SJCRH30 (cell line): ENCODE measurements around the gene TYSND1. TPM values are rescaled to one million over a fixed set of nuclear protein-coding genes. Genes with fewer than 3 reads are reported as not detected.
"Not testable (repeated sequence)": the region's sequence is repeated elsewhere in the genome, so short reads cannot be mapped to it uniquely, and the experiment has no call there.

ENCODE experiments used
- DNase-seq, 2 experiments: peaks; one replicate each; pipeline ENCODE4 v3.0.0-alpha.2; 2015 to 2020
- H3K27ac ChIP-seq: fragments of 250-450 bp; sonication (Bioruptor Pico); 2 replicates; pipeline ENCODE4 v1.5.1; 2020; ENCODE audit warnings: mild to moderate bottlenecking, moderate library complexity
- H3K27me3 ChIP-seq: fragments of 250-450 bp; sonication (Bioruptor Pico); 2 replicates; pipeline ENCODE4 v1.5.1; 2020; ENCODE audit warnings: mild to moderate bottlenecking, moderate library complexity
- H3K36me3 ChIP-seq: fragments of 250-450 bp; sonication (Bioruptor Pico); 2 replicates; pipeline ENCODE4 v1.5.1; 2020; ENCODE audit warnings: mild to moderate bottlenecking, moderate library complexity
- H3K4me1 ChIP-seq: fragments of 250-450 bp; sonication (Bioruptor Pico); 2 replicates; pipeline ENCODE4 v1.5.1; 2020; ENCODE audit warnings: mild to moderate bottlenecking, moderate library complexity
- H3K4me3 ChIP-seq: fragments of 250-450 bp; sonication (Bioruptor Pico); 2 replicates; pipeline ENCODE4 v1.5.1; 2020; ENCODE audit warnings: mild to moderate bottlenecking, moderate library complexity
- H3K9me3 ChIP-seq: fragments of 250-450 bp; sonication (Bioruptor Pico); replicated peaks from 2 replicates; pipeline ENCODE4 v1.5.1; 2020; ENCODE audit warnings: mild to moderate bottlenecking, moderate library complexity
- total RNA-seq: library from RNA; depleted of rRNA; stranded (reverse); fragments of >200 nt; shearing (Covaris generic); gene quantifications from 2 replicates; pipeline ENCODE4 v1.2.3, GENCODE V29; 2014

Gene TYSND1
- total RNA-seq, 1 experiment from 2014 or later, result 5.8 TPM

DNA sequence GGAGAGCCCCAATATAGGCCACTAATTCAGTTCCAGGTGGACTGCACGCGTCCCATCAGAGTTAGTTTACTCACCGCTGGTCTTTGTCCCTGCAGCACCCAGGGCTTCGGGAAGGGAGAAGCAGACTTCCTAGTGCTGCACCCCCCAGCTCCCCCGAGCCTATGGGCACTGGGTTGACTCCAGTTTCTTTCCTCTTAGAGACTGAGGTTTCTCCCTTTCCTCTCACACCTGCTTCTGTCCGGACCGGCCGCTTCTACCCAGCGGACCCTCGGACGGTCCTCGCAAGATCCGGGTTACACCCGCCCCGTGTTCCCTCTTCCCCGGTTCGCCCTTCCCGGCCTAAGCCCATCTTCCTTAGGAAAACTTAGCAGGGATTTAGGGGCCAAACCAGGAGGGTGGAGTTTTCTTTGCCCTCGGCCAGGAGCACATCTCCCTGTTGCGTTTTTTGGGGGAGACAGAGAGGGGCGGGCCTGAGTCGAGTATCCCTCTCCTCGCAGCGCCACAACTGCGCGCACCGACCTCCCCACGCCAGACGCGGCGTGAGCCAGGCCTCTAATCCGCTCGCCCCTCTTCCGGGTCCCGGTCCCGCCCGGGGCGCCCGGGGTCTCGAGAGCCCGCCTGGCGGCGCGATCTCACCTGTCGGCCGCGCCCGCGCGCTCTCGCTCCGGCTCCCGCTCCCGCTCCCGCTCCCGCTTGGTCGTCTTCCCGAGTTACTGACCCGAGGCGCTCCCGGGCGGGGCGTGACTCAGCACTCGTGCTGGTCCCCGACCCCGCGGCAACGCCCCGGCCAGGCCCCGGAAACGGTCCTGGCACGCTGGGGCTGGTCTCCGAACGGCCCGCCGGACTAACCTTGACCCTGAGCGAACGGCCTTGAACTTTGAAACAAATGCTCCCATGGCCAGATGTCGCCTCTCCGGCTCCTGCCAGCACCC is 14.1 kb downstream of the TYSND1 start, which contains the start of gene AIFM2:
Gene AIFM2 (minus strand): TSS at position 728 of the 932 bp plus-strand sequence. CDS start 8,741 bp downstream, outside the sequence.
- H3K36me3 ChIP-seq, result no peaks in the 10 kb centered on the region
- H3K9me3 ChIP-seq, result no peaks in the 10 kb centered on the region
- peak within 1 kb of the TSS; percentile 45 for H3K27ac ChIP-seq
- peak; percentile 44 to 45 for DNase-seq
- peak within 1 kb of the TSS; percentile 62 for H3K4me3 ChIP-seq
- no peaks in the 10 kb centered on the region for H3K27me3 ChIP-seq
- H3K4me1 ChIP-seq, result 0 out of 2 replicates have a peak, but pooled peaks cover 2% of the 10 kb centered on the region

DNA sequence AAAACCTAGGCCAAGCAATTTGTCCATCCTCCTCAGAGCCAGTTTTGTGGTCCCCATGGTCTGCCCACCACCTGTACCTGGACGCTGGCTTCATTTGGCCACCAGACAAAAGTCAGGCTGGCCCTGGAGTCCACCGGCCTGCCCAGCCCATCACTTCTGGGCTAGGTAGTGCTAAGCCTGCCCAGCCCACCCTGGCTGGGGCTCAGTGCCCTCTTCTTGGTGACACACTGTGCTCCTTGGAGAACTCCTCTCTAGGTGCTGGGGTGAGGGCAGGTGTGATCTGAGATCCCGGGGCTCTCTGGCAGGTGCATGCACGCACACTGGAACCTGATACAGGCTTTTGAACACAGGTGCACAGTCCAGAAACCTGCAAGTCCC is 15.0 kb downstream of the TYSND1 start:
- H3K36me3 ChIP-seq, result no peaks in the 10 kb centered on the region
- no peaks in the 10 kb centered on the region for H3K9me3 ChIP-seq
- H3K27ac ChIP-seq, result no peak overlapping the region
- no peaks in the 10 kb centered on the region for H3K27me3 ChIP-seq
- H3K4me1 ChIP-seq, result 0 out of 2 replicates have a peak, but pooled peaks cover 2% of the 10 kb centered on the region
- H3K4me3 ChIP-seq, result no peak overlapping the region
- no peak for DNase-seq

DNA sequence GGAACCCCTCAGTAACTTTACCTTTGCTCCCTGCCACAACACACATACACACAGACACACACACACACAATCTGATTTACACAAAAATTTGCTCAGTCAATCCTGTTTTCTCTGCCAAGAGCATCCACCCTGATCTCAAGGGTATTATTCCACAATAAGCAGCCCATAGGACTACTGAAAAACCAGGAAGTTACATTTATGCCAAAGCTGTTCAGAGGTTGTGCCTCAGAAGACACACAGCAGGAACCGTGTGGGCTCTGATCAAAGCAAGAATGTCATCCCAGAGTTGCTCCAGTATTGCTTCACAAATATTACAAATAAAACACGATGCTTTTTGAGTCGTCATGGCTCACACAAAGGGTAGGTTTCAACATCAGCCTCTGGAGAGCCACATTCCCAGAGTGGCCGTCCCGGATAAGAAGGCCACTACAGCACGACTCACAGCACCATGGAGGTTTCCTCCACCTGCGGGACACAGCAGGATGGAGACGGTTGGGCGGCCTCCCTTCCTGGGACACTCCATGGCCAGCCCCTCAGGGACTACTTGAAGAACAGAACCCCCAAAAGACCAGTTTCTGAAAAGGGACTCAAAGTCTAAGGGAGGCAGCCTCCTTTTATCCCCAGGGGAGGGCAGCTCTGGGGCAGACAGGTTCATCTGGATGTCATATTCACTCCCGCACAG is 15.5 kb downstream of the TYSND1 start:
- Histone ChIP-seq H3K27me3 (no peaks in the 10 kb centered on the region), H3K36me3 (no peaks in the 10 kb centered on the region), H3K4me3 (no peak overlapping the region), H3K27ac (no peak overlapping the region), H3K4me1 (0 out of 2 replicates have a peak, but pooled peaks cover 2% of the 10 kb centered on the region), H3K9me3 (no peaks in the 10 kb centered on the region)
- DNase-seq, result no peak

DNA sequence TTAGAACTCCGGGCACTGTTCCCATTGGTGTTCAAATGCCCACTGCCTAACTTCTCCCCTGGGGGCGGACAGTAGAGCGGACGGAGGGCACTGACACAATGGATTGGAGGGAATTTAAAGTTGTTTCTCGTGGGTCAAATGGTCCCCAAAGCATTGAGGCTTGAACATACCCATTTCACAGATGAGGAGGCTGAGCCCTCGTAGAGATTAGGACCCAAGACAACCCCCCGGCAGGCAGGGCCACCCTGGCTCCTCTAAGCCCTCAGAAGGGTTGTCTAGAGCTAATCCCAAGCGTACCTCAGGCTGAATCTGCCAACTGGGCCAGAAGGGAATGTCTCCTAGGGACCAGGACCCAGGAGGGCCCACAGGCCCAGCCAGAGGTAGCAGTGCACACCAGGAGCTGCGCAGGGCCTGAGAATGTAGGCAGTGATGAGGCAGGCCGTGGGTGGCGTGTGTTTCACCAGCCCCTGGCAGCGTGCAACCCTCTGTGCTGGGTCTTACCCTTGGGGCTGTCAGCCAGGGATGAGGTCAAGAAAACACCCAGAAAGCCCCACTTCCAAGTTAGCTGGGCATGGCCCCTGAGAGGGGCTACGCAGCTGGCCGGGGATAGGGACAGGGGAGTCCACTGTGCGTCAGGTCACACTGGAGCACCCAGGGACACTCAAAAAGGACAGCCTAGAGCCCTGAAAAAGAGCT is 19.7 kb downstream of the TYSND1 start:
- no peaks in the 10 kb centered on the region for H3K36me3 ChIP-seq
- H3K27ac ChIP-seq, result no peak overlapping the region
- DNase-seq, result no peak
- no peaks in the 10 kb centered on the region for H3K27me3 ChIP-seq
- H3K9me3 ChIP-seq, result no peaks in the 10 kb centered on the region
- no peaks in the 10 kb centered on the region for H3K4me1 ChIP-seq
- no peak overlapping the region for H3K4me3 ChIP-seq

DNA sequence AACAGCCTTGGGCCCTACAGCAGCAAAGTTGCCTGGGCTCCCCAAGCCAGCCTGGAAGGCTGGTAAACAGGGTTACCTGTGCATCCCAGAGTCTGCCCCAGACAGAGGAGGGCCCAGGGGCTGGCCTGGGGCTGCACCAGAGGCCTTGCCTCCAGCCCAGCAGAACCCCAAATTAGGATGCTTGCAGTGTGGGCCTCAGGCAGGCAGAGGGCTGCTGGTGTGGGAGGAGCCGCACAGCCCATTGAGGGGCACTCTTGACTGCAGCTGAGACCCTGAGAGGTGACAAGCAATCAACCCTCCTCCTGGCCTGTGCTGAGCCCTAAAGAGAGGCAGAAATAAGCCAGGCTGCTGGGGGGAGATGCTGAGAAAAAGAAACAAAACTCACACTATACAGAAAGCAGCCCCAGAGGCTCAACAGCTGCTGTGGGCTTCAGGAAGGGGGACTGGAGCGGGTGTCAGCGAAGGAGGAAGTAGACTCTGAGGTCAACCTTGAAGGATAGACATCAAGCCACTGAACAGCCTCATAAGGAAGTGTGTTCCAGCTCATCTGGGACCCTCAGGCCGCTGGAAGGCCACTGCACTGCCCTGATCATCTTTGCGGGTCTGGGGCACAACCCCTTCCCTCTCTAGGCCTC is 20.5 kb downstream of the TYSND1 start:
- no peak overlapping the region for H3K27ac ChIP-seq
- H3K27me3 ChIP-seq, result no peaks in the 10 kb centered on the region
- DNase-seq, result peak in 1 of 2 experiments; percentile 9
- no peak overlapping the region for H3K4me3 ChIP-seq
- no peaks in the 10 kb centered on the region for H3K9me3 ChIP-seq
- no peaks in the 10 kb centered on the region for H3K4me1 ChIP-seq
- no peaks in the 10 kb centered on the region for H3K36me3 ChIP-seq

DNA sequence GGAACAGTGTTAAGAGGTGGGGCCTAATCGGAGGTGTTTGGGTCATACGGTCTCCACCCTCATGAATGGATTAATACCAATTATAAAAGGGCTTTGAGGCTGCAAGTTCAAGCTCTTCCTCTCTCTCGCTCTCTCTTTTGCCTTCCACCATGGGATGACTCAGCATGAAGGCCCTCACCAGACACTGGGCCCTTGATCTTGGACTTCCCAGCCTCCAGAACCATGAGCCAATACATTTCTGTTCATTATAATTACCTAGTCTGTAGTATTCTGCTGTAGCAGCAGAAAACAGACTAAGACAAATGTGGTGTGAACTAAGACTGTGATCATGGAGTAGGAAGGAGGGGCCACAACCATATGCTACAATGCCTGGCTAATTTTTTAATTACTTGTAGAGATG is 21.6 kb downstream of the TYSND1 start:
- Histone ChIP-seq H3K36me3 (no peaks in the 10 kb centered on the region), H3K9me3 (no peaks in the 10 kb centered on the region), H3K27me3 (no peaks in the 10 kb centered on the region), H3K4me1 (no peaks in the 10 kb centered on the region), H3K27ac (no peak overlapping the region), H3K4me3 (no peak overlapping the region)
- DNase-seq, result no peak

DNA sequence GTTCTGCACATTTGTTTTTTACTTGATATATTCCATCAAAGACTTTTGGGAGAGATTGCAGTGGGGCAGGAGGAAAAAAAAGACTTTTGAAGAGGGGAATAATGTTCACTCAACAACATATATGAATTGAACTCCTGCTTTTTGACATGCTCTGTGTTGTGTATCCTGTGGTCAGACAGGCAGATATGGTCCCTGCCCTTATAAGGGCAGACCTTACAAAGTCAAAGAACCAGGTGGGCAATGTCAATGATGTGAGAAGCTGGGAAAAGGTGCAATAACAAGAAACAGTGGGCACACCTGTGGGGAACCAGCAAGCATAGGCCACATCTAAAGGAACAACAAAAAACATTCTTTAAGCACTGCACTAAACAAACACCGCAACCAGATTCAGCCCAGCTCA is 22.1 kb downstream of the TYSND1 start:
- H3K36me3 ChIP-seq, result no peaks in the 10 kb centered on the region
- no peaks in the 10 kb centered on the region for H3K9me3 ChIP-seq
- no peak overlapping the region for H3K4me3 ChIP-seq
- no peaks in the 10 kb centered on the region for H3K4me1 ChIP-seq
- no peaks in the 10 kb centered on the region for H3K27me3 ChIP-seq
- H3K27ac ChIP-seq, result no peak overlapping the region
- no peak for DNase-seq

DNA sequence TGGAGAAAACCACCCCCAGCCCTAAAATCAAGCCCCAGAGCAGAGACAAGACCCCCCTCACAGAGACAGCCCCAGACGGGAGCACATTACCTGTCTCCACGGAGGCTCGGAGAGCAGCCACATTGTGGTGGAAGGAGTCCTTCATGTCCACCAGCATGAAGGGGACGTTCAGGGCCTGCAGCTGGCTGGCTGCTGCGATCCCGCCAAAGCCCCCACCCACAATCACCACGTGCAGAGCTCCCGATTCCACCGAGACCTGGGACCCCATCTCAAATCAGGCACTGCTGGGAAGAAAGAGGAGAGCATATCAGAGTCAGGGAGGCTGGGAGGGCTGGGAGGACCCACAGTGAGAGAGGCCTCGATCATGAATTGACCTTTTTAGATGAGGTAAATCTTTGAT is 22.7 kb downstream of the TYSND1 start:
- Histone ChIP-seq H3K27ac (no peak overlapping the region), H3K27me3 (no peaks in the 10 kb centered on the region), H3K9me3 (no peaks in the 10 kb centered on the region), H3K4me1 (no peaks in the 10 kb centered on the region), H3K36me3 (no peaks in the 10 kb centered on the region), H3K4me3 (no peak overlapping the region)
- no peak for DNase-seq

DNA sequence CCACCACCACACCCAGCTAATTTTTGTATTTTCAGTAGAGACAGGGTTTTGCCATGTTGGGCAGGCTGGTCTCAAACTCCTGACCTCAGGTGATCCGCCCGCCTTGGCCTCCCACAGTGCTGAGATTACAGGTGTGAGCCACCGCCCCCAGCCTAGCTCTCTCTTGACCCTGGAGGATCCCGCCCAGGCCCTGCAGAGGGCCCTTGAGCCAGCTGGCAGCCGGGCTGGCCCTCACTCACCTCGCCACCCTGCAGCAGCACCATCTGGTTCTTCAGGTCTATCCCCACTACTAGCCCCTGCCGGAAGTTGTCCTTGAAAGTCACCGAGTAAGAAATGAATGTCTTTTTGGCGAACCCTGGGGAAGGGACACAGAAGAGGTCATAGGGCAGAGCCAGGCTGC is 23.3 kb downstream of the TYSND1 start:
- not testable (repeated sequence) for H3K4me3 ChIP-seq, H3K4me1 ChIP-seq, H3K36me3 ChIP-seq, H3K9me3 ChIP-seq, H3K27me3 ChIP-seq, DNase-seq, H3K27ac ChIP-seq

DNA sequence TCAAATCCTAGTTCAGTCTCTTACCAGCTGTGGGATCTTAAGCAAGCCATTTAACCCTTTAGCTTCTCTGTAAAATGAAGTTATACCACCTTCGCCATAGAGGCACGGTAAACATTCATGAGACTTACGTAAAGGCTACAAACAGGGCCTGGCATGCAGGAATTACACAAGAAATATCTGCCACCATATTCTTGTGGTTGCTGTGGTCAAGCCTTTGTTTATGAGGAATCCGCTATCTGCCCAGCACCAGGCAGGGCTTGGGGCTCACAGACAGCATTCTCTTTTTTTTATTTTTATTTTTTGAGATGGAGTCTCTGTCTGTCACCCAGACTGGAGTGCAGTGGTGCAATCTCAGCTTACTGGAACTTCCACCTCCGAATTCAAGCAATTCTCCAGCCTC is 23.8 kb downstream of the TYSND1 start:
- Histone ChIP-seq H3K4me1 (no peaks in the 10 kb centered on the region), H3K9me3 (no peaks in the 10 kb centered on the region), H3K36me3 (no peaks in the 10 kb centered on the region), H3K27ac (no peak overlapping the region), H3K4me3 (no peak overlapping the region), H3K27me3 (no peaks in the 10 kb centered on the region)
- no peak for DNase-seq

DNA sequence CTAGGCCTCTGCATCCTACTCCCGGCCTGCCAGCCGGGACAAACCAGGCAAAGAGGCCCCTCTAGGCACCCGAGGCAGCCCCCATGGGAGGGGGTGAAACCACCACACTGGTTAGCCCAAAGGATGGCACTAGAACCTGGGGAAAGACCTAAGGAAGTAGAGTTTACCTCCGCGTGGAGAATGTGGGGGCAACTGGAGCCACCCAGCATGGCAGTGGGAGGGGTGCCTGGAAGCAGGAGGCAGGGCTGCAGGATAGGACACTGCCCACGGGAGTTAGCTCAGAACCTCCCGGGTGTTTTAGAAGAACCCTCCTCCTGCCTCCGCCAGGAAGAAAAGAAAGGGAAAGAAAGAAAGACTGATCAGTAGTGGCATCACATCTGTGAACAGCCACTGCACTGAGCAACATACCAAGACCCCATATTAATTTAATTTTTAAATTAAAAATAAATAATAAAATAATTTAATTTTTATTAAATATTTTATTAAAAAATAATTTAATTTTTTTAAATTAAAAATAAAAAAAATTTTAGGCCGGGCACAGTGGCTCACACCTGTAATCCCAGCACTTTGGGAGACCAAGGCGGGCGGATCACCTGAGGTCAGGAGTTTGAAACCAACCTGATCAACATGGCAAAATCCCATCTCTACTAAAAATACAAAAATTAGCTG is 25.1 kb downstream of the TYSND1 start:
- Histone ChIP-seq H3K36me3 (no peaks in the 10 kb centered on the region), H3K9me3 (no peaks in the 10 kb centered on the region), H3K27me3 (no peaks in the 10 kb centered on the region), H3K27ac (no peak overlapping the region), H3K4me1 (no peaks in the 10 kb centered on the region), H3K4me3 (no peak overlapping the region)
- DNase-seq, result no peak

DNA sequence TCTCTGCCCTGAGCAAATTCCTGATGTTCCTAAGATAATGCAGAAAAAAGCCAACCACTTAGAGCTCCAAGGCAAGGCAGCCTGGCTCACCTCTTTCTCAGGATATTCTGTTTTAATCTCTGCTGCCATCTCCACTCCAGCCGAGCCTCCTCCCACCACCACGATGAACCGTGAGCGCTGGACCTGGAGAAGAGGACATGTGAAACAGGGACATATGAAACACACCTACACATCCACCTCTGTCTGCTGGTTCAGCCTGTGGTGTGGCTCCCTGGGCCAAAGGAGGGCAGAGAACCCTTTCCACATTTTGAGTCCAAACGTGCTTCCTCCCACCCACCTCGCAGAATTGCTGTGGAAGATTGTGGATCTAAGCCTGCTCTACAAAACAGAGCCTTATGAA is 26.1 kb downstream of the TYSND1 start:
- Histone ChIP-seq H3K4me3 (no peak overlapping the region), H3K27me3 (no peaks in the 10 kb centered on the region), H3K9me3 (no peaks in the 10 kb centered on the region), H3K36me3 (no peaks in the 10 kb centered on the region), H3K27ac (no peak overlapping the region), H3K4me1 (no peaks in the 10 kb centered on the region)
- DNase-seq, result no peak

DNA sequence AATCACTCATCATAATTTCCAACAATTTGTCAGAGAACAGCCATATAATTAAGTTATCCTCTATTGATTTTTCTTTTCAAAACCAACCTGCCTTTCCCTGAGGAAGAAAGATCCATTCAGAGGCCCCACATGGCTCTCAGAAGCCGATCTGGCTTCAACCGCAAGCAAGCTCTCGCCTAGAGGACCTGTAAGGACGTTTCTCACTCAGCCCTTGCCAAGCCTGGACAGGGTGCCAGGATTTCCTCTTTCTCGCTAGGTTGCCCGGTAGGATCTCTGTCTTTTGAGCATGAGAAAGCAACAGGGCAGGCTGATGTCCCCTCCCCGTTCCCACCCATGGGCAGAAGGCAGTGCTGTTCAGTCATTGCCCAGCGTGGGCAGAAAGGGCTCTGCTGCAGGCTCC is 26.9 kb downstream of the TYSND1 start:
- Histone ChIP-seq H3K27ac (no peak overlapping the region), H3K4me1 (no peaks in the 10 kb centered on the region), H3K36me3 (no peaks in the 10 kb centered on the region), H3K27me3 (no peaks in the 10 kb centered on the region), H3K4me3 (no peak overlapping the region), H3K9me3 (no peaks in the 10 kb centered on the region)
- DNase-seq, result no peak

DNA sequence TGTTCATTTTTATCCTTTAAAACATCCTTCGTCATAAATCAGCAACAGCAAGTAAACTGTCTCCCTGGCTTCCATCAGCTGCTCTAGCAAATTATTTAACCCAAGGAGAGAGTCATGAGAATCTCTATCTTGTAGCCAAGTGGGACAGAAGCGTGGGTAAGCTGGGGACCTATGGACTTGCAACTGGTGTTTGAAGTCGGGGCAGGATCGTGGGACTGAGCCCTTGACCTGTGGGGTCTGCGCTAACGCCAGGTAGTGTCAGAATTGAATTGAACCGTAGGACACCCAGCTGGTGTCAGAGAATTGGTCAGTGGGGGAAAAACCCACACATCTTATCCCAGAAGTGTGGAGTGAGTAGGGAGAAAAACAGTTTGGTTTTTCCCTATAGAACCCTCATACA is 27.3 kb downstream of the TYSND1 start:
- no peaks in the 10 kb centered on the region for H3K9me3 ChIP-seq
- no peak overlapping the region for H3K27ac ChIP-seq
- no peaks in the 10 kb centered on the region for H3K36me3 ChIP-seq
- DNase-seq, result no peak
- H3K4me1 ChIP-seq, result no peaks in the 10 kb centered on the region
- H3K27me3 ChIP-seq, result no peaks in the 10 kb centered on the region
- H3K4me3 ChIP-seq, result no peak overlapping the region
